Stimulated activated CD4-positive, alpha-beta T cell treated with anti-CD3 and anti-CD28 coated beads, TNF-alpha, amount 100 ng/mL, for 4 hours (primary cell): ENCODE data around the gene SNTN.

ENCODE experiments used
- DNase-seq, 3 experiments: peaks; one replicate each; pipeline ENCODE4 v3.0.0-alpha.2; 2020; ENCODE audit warnings: low read depth in 3 of 3

Gene SNTN

DNA sequence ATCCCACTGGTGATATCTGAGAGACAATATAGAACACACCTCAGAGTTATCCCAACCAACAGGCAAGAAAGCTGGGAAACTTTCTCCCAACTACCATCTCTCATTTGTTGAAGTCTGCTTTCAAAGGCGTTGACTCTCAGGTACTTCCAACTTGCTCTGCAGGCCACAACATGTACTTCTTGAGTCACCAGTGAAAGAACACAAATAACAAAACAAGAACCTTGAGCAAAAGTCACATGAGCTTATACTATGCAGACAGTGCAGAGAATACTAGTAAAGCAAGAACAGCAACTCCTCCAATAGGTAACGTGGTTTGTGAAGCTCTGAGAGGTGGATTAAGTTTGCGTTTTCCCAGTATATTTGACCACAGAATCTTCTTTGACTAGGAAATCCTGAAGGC is 20.6 kb downstream of the SNTN start:
- DNase-seq = no peak

DNA sequence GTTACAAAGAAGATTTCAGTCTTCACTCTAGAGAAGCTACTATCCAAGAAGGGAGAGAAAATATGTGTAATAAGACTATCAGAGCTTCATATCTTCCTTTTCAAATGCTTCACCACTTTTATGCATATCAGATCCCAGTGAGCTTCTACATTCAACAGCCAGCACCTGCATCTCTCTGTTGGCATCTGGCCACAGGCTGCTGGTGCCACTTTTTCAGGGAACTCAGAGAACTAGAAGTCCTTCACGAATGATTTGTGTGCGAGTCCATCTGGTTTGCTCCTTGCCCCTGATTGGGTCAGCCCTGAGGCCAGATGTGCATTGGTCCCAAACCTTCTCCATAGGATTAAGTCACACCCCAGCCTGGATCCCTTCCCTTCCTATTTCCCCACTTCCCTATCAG is 22.1 kb downstream of the SNTN start:
- no peak for DNase-seq

DNA sequence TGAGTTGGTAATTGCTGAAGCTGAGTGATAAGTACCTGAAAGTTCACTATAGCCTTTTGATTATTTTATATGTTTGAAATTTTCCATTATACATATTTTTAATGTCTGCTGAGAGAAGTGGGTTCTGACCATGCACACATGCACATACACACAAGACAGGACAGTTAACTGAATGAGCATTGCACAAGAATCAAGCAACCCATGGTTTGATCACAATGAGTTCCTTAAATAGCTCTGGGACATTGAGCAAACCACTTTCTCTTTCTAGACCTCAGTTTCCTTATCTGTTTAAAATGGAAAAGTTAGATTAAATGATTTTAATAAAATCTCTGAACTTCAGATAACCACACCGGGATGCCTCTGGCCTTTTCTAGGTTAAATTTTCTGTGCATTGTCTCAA is 26.7 kb downstream of the SNTN start:
- DNase-seq = no peak

DNA sequence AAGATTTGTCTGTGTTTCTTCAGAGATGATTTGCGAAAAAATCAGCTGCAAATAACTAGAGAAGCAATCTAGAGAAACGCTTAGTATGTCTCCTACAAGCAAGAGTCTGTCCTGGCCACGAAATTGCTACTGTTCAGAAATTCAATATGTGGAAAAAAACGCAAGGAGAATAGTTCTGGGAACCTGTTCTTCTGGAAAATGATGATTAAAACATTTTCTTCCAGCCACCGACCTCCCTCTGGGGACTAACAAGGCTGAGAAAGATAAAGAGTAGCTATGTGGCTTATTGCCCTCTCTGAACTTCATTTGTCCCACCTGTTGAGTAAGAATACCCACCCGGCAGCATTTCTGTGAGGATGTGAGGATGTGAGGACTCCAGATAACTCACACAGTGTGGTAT is 31.6 kb downstream of the SNTN start:
- no peak for DNase-seq

DNA sequence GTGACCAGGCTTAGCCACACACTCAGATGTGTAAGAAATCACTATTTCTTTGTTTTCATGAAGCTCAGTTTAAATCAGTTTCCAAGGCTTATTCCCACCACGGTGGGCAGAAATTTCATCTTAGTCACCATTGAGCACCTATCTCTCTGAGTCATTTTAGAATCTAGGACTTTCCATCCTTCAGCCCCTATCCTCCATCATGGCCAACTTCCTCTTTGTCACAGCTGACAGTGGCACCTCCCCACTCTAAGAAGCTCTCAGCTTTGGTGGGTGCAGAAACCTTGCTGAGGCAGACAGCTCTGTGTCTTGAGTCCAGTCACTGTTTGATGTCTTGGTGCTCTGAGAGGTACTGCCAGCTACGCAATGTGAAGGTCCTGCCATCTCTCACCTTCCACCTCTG is 32.9 kb downstream of the SNTN start:
- DNase-seq = no peak

DNA sequence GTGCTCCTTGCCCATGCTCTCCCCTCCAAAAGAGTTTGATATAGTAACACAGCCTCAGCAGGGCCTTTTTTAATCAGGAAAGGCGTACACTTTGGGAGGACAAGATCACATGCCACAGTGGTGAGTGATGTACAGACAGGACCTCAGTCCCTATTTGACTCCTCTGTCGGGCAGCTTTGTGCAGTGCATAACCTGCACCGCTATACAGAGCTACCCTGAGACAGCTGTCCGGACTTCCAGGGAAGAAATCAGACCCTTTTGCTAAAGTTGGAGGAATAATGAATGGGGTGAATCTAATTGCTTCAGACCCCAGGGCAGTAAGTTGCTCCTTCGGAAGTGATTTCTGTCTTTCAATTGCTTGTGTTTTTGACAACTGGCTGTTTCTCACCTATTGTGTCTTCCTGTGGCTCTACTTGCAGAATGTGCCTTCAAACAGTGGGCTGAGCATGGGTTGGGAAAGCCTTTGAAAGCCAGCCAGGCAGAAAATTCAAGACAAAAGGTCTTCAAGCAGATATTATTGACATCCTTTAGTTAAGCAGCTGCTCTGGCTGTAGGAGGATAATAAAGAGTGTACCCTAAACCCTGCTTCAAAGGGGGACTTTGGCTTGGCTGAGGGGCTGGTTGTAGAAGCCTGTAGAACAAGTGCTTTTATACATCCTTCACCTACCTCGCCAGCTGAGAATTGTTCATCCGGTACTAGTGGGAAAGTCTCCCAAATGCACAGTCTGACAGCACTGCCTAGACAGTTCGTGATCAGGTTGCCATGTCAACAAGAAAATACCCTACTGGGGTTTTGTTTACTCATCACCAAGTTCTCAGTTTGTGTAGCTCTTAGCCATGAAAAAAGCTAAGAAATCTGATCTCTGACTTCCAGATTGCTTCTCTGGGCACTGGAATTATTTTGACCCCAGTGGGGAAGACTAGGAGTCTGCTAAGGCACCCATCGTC is 35.1 kb downstream of the SNTN start:
- no peak for DNase-seq

DNA sequence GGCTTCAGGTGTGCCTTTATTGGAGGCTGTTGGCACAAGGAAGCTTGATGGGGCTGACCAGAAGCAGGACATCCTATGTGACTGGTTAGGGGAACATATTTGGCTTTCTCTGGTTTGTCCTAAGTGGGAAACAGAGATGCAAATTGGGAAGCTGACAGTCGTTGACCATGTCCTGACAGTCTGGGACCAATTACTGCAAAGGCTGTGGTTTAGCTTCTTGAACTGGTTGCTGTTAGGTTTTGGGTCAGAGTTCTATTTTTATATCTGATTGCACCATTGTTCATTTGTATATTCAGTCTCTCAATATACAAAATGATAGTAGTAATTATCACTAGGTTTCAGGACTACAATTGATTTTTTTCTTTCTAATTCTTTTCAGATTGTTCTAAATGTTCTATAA is 36.8 kb downstream of the SNTN start:
- no peak for DNase-seq

DNA sequence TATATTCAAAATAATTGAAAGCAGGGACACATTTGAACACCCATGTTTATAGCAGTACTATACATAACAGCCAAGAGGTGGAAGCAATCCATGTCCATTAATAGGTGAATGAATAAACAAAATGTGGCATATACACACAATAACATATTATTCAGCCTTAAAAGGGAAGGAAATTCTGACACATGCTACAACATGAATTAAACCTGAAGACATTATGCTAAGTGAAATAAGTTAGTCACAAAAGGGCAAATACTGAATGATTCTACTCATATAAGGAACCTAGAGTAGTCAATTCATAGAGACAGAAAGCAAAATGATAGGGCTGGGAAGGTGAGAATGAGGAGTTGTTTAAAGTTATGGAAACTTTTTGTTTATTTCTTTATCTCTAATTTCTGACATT is 40.9 kb downstream of the SNTN start:
- no peak for DNase-seq

DNA sequence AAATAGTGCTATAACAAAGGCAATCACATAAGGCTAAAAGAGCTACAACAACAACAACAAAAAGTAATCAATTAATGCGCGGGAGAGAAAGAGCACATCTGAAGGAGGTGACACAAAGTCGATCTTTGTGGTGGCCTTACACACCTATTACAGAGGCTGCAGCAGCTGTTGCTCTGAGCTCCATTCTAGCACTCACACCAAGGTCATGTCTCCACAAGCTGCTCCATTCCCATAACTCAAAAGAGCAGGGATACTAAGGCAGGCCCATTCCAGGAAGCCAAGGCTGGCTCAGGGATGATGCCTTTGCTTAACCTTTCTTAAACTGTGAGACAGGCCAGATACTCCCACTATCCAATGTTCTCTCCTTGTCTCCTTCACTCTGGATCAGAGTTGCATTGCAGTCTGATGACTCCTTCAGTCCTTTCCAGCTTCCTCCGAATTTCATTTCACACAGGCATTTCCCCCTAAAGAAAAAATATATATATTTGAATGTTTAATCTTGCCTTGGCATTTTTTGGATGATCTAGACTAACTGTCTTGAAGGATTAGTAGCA is 52.7 kb downstream of the SNTN start:
- no peak for DNase-seq

DNA sequence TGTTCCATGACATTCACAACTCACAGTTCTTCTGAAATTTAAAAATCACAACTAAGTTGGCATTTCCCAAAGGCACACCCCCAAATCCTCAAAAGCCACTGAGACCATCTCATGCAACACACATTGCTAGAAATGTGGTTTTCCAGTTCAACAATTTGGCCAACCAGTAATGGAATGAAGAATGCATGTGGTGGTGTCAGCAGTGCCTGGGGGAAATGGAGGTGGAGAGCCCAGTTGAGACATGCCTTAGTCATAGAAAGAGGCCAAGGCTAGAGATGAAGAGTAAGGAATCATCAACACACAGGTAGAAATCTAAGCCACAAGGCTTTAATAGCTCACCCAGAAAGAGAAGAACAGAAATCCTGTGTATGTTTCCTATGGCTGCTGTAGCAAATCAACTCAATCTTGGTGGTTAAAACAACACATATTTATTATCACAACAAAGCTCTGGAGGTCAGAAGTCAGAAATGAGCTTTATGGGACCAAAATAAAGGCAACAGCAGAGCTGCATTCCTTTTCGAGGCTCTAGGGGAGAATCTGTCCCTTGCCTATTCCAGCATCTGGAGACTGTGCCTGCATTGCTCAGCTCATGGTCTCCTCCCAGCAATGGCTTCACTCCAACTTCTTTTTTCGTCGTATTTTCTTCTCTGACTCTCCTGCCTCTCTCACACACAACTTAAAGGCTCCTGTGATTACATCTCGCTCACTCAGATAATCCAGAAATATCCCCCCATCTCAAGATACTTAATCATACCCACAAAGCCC is 54.0 kb downstream of the SNTN start:
- DNase-seq = no peak

DNA sequence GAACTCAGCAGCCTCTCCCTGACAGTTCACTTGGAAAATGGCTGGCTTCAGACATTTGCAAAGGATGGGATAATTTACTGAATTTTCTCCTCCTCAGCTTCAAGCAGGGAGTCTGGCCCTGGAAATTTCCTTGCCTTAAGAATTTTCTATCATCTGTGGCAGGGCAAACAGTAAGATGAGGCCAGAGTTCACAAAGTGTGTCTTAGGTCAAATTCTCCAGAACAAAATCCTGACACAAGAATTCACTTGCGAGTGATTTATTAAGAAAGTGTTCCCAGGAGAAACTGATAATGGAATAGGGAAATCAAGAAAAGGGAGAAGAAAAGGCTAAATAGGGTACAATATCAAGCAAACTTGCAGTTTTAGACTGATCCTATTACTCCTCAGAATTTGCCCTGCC is 55.3 kb downstream of the SNTN start:
- DNase-seq = no peak

DNA sequence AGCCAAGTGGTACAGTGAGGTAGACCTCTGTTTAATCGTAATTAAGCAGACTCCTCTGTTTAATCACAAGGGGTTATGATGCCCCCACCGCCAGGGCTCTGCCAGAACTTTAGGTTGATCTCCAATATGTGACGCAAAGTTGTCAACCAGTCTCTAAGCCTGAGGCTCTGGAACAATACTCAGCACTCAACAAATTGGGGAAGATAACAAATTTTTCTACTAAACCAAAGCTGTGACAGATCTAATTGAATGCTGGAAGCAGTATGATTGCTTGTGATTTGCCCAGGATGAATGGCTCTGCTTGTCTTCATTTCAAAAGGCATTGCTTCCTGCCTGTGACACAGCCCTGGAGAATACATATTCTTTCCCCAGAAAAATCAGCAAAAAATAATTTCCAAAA is 57.1 kb downstream of the SNTN start:
- DNase-seq = no peak
